Uterus (tissue), 4 donors: Measurements from ENCODE around the gene ATXN7L1. TPM values are rescaled to one million over a fixed set of nuclear protein-coding genes. Genes with fewer than 3 reads are reported as not detected.
A peak's percentile ranks its signal among the peaks of the same experiment; 100 is the strongest.

Experiments used
- DNase-seq, 2 donors: peaks; one replicate each; pipeline ENCODE4 v3.0.0-alpha.2; 2019 to 2020
- H3K27ac ChIP-seq, 2 donors: fragments of 200-600 bp; sonication (generic); 1 replicate in 1 of 2; 2 replicates in 1 of 2; pipeline ENCODE4 v1.5.1; 2016 to 2018
- H3K27me3 ChIP-seq, 2 donors: fragments of 200-600 bp; sonication (generic); one replicate each; pipeline ENCODE4 v1.5.1; 2018 to 2019; ENCODE audit warnings: control low read depth in 1 of 2
- H3K36me3 ChIP-seq, 2 donors: fragments of 200-600 bp; sonication (generic); one replicate each; pipeline ENCODE4 v1.5.1; 2019; ENCODE audit warnings: control low read depth in 1 of 2
- H3K4me1 ChIP-seq, 2 donors: fragments of 200-600 bp; sonication (generic); one replicate each; pipeline ENCODE4 v1.5.1; 2018 to 2019; ENCODE audit warnings: control low read depth in 1 of 2
- H3K4me3 ChIP-seq, 2 donors: fragments of 200-600 bp; sonication (generic); 1 replicate in 1 of 2; 2 replicates in 1 of 2; pipeline ENCODE4 v1.5.1; 2018 to 2019; ENCODE audit warnings: mild to moderate bottlenecking in 1 of 2
- H3K9me3 ChIP-seq, 2 donors: fragments of 200-600 bp; sonication (generic); one replicate each; pipeline ENCODE4 v1.5.1; 2019; ENCODE audit warnings: control low read depth in 1 of 2
- POLR2A ChIP-seq, 2 donors: fragments of 450-650 bp; IDR thresholded peaks; one replicate each; pipeline ENCODE4 v1.6.1; 2016; ENCODE audit warnings: antibody characterized with exemption in 2 of 2, mild to moderate bottlenecking in 1 of 2, moderate library complexity in 1 of 2
- intact Hi-C: fragments of 100-400 bp; cut with DNase I; formaldehyde crosslinking; loops from one replicate; pipeline ENCODE4 v1.15.1; 2023; ENCODE audit warnings: low total_unique reads
- total RNA-seq, 4 donors: library from RNA; depleted of rRNA in 3 of 4; stranded (reverse); fragments of >200 nt in 3 of 4; gene quantifications; one replicate each; pipeline versions ENCODE4 v1.1.0 to v1.2.4, GENCODE V29; 2014 to 2023
- TF ChIP-seq, protein P1 (sequence below), 4 experiments: fragments of 200-600 bp in 2 of 4; fragments of 450-650 bp in 2 of 4; sonication (generic) in 2 of 4; IDR thresholded peaks; one replicate each; pipeline ENCODE4 v1.5.1; 2016 to 2019; ENCODE audit warnings: antibody characterized with exemption in 4 of 4, mild to moderate bottlenecking in 2 of 4, moderate library complexity in 1 of 4
- donor health status: DM: yes; HTN: yes; CAD: no.

ATXN7L1 gene
- total RNA-seq, 4 donors from 2014 or later, result 4.4 to 22.4 (median 11.0) TPM

DNA sequence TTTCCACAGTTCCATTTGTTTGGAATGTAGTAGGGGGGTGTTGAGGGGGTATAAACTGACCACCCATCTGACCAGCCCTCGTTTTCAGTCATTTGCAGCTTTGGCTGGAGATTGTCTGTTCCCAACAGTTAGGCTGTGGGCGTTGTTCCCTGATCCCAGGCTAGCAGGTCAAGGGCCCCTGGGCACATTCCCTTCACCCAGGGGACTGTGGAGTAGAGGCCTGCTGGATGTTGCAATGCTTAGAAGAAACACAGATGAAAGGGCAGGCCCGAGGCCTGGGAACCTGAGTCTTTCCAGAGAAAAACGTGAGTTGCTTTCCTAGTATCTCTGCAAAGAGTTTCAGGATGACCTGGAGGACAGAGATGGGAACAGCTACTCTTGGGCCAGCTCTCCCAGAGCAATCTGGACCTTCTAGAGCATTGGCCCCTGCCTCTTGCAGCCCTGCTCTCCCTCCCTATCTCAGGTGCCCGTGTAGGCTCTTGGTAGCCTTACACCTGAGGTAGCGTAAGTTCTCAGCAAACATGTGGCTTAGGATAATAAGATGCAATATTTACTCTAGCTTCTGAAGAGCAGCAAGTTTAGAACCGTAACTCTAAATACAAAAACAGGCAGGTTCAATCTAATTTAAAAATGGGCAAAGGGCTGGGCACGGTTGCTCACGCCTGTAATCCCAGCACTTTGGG, 195.8 kb downstream of the ATXN7L1 start:
- TF ChIP-seq, protein P1, sequence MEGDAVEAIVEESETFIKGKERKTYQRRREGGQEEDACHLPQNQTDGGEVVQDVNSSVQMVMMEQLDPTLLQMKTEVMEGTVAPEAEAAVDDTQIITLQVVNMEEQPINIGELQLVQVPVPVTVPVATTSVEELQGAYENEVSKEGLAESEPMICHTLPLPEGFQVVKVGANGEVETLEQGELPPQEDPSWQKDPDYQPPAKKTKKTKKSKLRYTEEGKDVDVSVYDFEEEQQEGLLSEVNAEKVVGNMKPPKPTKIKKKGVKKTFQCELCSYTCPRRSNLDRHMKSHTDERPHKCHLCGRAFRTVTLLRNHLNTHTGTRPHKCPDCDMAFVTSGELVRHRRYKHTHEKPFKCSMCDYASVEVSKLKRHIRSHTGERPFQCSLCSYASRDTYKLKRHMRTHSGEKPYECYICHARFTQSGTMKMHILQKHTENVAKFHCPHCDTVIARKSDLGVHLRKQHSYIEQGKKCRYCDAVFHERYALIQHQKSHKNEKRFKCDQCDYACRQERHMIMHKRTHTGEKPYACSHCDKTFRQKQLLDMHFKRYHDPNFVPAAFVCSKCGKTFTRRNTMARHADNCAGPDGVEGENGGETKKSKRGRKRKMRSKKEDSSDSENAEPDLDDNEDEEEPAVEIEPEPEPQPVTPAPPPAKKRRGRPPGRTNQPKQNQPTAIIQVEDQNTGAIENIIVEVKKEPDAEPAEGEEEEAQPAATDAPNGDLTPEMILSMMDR (IDR thresholded peaks at IDR 0.05), result no peak
- no peak for TF ChIP-seq POLR2A (IDR thresholded peaks at IDR 0.05)
- intact Hi-C loops, result no loop called here
- Histone ChIP-seq H3K4me3 (no peak overlapping the region), H3K9me3 (no peaks in the 10 kb centered on the region), H3K27ac (peak overlapping the region in 1 of 2 donors; percentile 19), H3K4me1 (no peaks in the 10 kb centered on the region), H3K27me3 (no peaks in the 10 kb centered on the region), H3K36me3 (no peaks in the 10 kb centered on the region)
- DNase-seq, result peak; percentile 37 to 55

DNA sequence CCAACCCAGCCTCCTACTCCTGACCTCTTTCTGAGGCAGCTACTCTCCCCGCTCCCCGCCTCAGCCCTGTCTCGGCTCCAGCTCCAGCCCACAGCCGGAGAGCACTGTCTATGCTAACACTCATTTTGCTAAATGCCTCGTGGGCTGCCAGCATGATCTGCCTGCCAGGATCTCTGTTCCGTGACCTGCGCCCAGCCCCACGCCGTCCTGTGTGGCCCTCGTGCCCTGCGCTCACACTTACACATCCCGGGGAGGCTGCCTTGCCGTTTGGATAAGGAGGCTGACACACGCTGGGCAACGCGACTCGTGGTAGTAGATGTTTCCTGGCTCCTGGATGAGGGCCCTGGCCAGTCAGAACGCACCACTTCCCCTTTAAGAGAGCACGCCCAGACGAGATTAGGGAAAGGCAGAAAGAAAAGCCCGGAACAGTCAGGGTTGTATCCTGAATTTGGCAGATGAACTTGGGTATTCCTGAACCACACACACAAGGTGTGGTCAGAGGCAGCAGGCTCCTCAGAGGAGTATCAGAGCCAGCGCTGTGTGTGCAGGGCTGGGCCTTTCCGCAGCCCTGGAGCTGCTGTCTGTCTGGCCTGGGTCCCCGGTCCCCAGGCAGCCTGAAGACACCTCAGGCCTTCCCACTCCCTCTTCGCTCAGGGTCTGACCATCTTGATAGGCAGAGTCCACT, 197.4 kb downstream of the ATXN7L1 start:
- TF ChIP-seq, protein P1 (IDR thresholded peaks at IDR 0.05), result no peak
- TF ChIP-seq POLR2A (IDR thresholded peaks at IDR 0.05), result peak in 1 of 2 donors; percentile 6
- DNase-seq, result peak; percentile 73 to 77
- Histone ChIP-seq H3K9me3 (no peaks in the 10 kb centered on the region), H3K4me1 (no peaks in the 10 kb centered on the region), H3K27me3 (no peaks in the 10 kb centered on the region), H3K4me3 (peak overlapping the region; percentile 24 to 30), H3K36me3 (no peaks in the 10 kb centered on the region), H3K27ac (peak overlapping the region; percentile 65 to 72)
- intact Hi-C loops, result no loop called here

DNA sequence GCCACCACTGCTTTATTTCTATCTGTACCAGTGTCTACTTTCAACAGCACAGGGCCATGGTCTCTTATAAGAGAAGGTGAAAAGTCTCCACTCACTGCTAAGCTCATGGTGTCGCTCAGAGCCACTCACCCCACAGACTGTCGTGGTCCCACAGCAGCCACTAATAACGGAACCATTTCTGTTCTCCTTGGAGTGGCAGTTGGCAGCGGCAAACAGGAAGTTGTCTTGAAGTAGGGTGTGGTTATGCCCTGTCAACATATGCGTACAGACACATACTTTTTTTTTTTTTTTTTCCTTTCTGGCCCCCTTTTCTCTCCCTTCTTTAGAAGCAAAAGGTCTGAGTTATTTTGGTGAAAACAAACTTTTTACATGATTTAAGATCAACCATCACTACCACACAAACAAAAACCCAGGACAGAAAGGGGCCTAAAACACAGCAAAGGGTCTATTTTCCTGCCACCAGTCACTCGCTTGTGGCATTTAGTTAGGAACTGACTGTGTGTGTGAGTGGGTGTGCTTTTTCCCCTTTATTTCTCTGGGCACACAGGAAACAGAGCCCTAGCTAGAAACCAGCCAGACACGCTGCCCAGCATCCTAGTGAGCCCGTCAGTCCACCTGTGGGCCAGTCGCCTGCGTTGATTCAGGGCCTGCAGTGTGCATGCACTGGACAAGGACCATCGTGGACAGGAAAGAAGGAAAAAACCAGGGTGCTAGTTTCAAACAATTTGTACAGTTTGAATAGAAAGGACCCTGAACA, 198.4 kb downstream of the ATXN7L1 start:
- H3K9me3 ChIP-seq, result no peaks in the 10 kb centered on the region
- peak overlapping the region; percentile 65 to 72 for H3K27ac ChIP-seq
- H3K36me3 ChIP-seq, result no peaks in the 10 kb centered on the region
- intact Hi-C loops, result no loop called here
- TF ChIP-seq POLR2A (IDR thresholded peaks at IDR 0.05), result peak in 1 of 2 donors; percentile 4
- TF ChIP-seq, protein P1 (IDR thresholded peaks at IDR 0.05), result no peak
- peak overlapping the region in 1 of 2 donors; percentile 30 for H3K4me3 ChIP-seq
- DNase-seq, result no peak
- H3K4me1 ChIP-seq, result no peaks in the 10 kb centered on the region
- no peaks in the 10 kb centered on the region for H3K27me3 ChIP-seq

DNA sequence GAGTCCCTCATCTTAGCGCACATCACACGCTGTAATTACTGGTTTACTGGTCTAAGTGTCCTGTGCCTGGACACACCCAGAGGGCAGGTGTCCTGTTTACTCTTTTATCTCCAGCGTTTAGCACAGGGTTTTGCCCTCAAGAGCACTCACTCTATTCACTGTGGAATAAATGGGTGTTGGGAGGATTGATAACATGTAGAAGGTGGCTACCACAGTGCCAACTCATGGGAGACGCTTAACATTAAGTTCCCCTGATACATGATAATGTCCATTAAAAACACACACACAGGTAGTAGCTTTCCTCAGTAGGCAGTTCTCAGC, 199.0 kb downstream of the ATXN7L1 start:
- Histone ChIP-seq H3K27me3 (no peaks in the 10 kb centered on the region), H3K36me3 (no peaks in the 10 kb centered on the region), H3K9me3 (no peaks in the 10 kb centered on the region), H3K4me3 (no peak overlapping the region), H3K27ac (no peak overlapping the region), H3K4me1 (no peaks in the 10 kb centered on the region)
- intact Hi-C loops, result no loop called here
- TF ChIP-seq, protein P1 (IDR thresholded peaks at IDR 0.05), result no peak
- TF ChIP-seq POLR2A (IDR thresholded peaks at IDR 0.05), result no peak
- no peak for DNase-seq

DNA sequence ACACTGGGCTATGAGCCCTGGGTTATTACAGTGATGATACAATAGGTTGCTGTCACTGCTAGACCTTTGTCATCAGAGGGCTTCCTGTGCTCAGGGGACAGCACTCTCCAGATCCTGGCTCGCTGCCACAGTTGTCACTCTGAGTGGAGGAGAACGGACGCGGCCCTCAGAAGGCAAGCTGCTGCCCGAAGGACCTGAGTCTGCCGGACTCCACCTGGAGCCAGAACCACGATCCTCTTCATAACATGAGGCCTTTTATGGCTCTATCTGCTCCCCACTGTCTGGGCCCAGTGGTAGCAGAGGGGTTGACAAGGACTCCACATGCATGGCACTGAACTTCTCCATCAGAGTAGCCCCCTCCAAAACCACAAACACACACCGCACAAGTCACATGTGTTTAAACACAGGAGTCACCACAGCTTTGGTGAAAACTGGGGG, 200.4 kb downstream of the ATXN7L1 start:
- Histone ChIP-seq H3K27me3 (no peaks in the 10 kb centered on the region), H3K36me3 (no peaks in the 10 kb centered on the region), H3K4me3 (no peak overlapping the region), H3K9me3 (no peaks in the 10 kb centered on the region), H3K27ac (no peak overlapping the region), H3K4me1 (no peaks in the 10 kb centered on the region)
- TF ChIP-seq, protein P1 (IDR thresholded peaks at IDR 0.05), result no peak
- TF ChIP-seq POLR2A (IDR thresholded peaks at IDR 0.05), result no peak
- intact Hi-C loops, result no loop called here
- no peak for DNase-seq
